ENCODE data around the gene MEF2A. TPM values are rescaled to one million over a fixed set of nuclear protein-coding genes. Genes with fewer than 3 reads are reported as not detected.
A peak's percentile ranks its signal among the peaks of the same experiment; 100 is the strongest.
"Not testable (repeated sequence)": the region's sequence is repeated elsewhere in the genome, so short reads cannot be mapped to it uniquely, and the experiment has no call there.

The MEF2A gene
- total and polyA plus RNA-seq, 2 donors: 27.4 to 32.4 TPM

GRCh38 chr15:99728916-99729315 is 163.1 kb downstream of the MEF2A start:
- H3K36me3 ChIP-seq (ENCODE audit: control insufficient read depth in 2 of 2, insufficient read depth in 2 of 2, low read length in 1 of 2): peaks cover 20 to 25% of the 10 kb centered on the region in 2 donors
- 98% methylated on average over 6 of the region's 6 CpGs for WGBS
- H3K4me3 ChIP-seq (ENCODE audit: low read length in 2 of 2): no peak overlapping the region
- peaks cover 1 to 5% of the 10 kb centered on the region in 2 donors for H3K9me3 ChIP-seq (ENCODE audit: control insufficient read depth in 2 of 2, insufficient read depth in 1 of 2, low read length in 1 of 2)
- H3K27ac ChIP-seq (ENCODE audit: low read depth in 1 of 2, low read length in 1 of 2): no peak overlapping the region
- no peaks in the 10 kb centered on the region for H3K27me3 ChIP-seq (ENCODE audit: control insufficient read depth in 2 of 2, insufficient read depth in 1 of 2, low read length in 1 of 2)
- DNase-seq (ENCODE audit: low read depth in 6 of 9, low spot score in 9 of 9): no peak
- H3K4me1 ChIP-seq (ENCODE audit: control insufficient read depth in 2 of 2, insufficient read depth in 2 of 2, low read length in 2 of 2): peaks cover 7 to 17% of the 10 kb centered on the region in 2 donors

GRCh38 chr15:99729327-99729726 is 163.5 kb downstream of the MEF2A start:
- no peak for DNase-seq (ENCODE audit: low read depth in 6 of 9, low spot score in 9 of 9)
- Histone ChIP-seq H3K27ac (ENCODE audit: low read depth in 1 of 2, low read length in 1 of 2) (no peak overlapping the region), H3K9me3 (ENCODE audit: control insufficient read depth in 2 of 2, insufficient read depth in 1 of 2, low read length in 1 of 2) (peaks cover 1 to 7% of the 10 kb centered on the region in 2 donors), H3K4me3 (ENCODE audit: low read length in 2 of 2) (no peak overlapping the region), H3K4me1 (ENCODE audit: control insufficient read depth in 2 of 2, insufficient read depth in 2 of 2, low read length in 2 of 2) (peaks cover 7 to 18% of the 10 kb centered on the region in 2 donors), H3K36me3 (ENCODE audit: control insufficient read depth in 2 of 2, insufficient read depth in 2 of 2, low read length in 1 of 2) (peaks cover 20 to 25% of the 10 kb centered on the region in 2 donors), H3K27me3 (ENCODE audit: control insufficient read depth in 2 of 2, insufficient read depth in 1 of 2, low read length in 1 of 2) (no peaks in the 10 kb centered on the region)
- 95% methylated on average over 11 of the region's 11 CpGs for WGBS

- DNase-seq (ENCODE audit: low read depth in 6 of 9, low spot score in 9 of 9): peak in 3 of 9 donors; percentile 40 to 74 (median 57)
- Histone ChIP-seq H3K9me3 (ENCODE audit: control insufficient read depth in 2 of 2, insufficient read depth in 1 of 2, low read length in 1 of 2) (peaks cover 1 to 7% of the 10 kb centered on the region in 2 donors), H3K27ac (ENCODE audit: low read depth in 1 of 2, low read length in 1 of 2) (no peak overlapping the region), H3K27me3 (ENCODE audit: control insufficient read depth in 2 of 2, insufficient read depth in 1 of 2, low read length in 1 of 2) (no peaks in the 10 kb centered on the region), H3K36me3 (ENCODE audit: control insufficient read depth in 2 of 2, insufficient read depth in 2 of 2, low read length in 1 of 2) (peaks cover 20 to 25% of the 10 kb centered on the region in 2 donors), H3K4me1 (ENCODE audit: control insufficient read depth in 2 of 2, insufficient read depth in 2 of 2, low read length in 2 of 2) (peaks cover 7 to 24% of the 10 kb centered on the region in 2 donors), H3K4me3 (ENCODE audit: low read length in 2 of 2) (no peak overlapping the region)
- 90% methylated on average over 3 of the region's 3 CpGs for WGBS
Measured at GRCh38 chr15:99729920-99730319, 164.1 kb downstream of the MEF2A start.

- Histone ChIP-seq H3K9me3 (ENCODE audit: control insufficient read depth in 2 of 2, insufficient read depth in 1 of 2, low read length in 1 of 2) (peaks cover 0 to 4% of the 10 kb centered on the region in 2 donors), H3K4me3 (ENCODE audit: low read length in 2 of 2) (peak overlapping the region in 1 of 2 donors; percentile 81), H3K36me3 (ENCODE audit: control insufficient read depth in 2 of 2, insufficient read depth in 2 of 2, low read length in 1 of 2) (peaks cover 20 to 22% of the 10 kb centered on the region in 2 donors), H3K27me3 (ENCODE audit: control insufficient read depth in 2 of 2, insufficient read depth in 1 of 2, low read length in 1 of 2) (no peaks in the 10 kb centered on the region), H3K27ac (ENCODE audit: low read depth in 1 of 2, low read length in 1 of 2) (no peak overlapping the region), H3K4me1 (ENCODE audit: control insufficient read depth in 2 of 2, insufficient read depth in 2 of 2, low read length in 2 of 2) (peaks cover 7 to 25% of the 10 kb centered on the region in 2 donors)
- no peak for DNase-seq (ENCODE audit: low read depth in 6 of 9, low spot score in 9 of 9)
- WGBS: 92% methylated on average over 26 of the region's 26 CpGs
Measured at GRCh38 chr15:99731336-99732123, 165.7 kb downstream of the MEF2A start.

- WGBS: 47% methylated on average over 18 of the region's 18 CpGs
- Histone ChIP-seq H3K27ac (ENCODE audit: low read depth in 1 of 2, low read length in 1 of 2) (peak overlapping the region in 1 of 2 donors; percentile 28), H3K4me3 (ENCODE audit: low read length in 2 of 2) (peak overlapping the region; percentile 81 to 88), H3K9me3 (ENCODE audit: control insufficient read depth in 2 of 2, insufficient read depth in 1 of 2, low read length in 1 of 2) (peaks cover 0 to 4% of the 10 kb centered on the region in 2 donors), H3K36me3 (ENCODE audit: control insufficient read depth in 2 of 2, insufficient read depth in 2 of 2, low read length in 1 of 2) (peaks cover 19 to 20% of the 10 kb centered on the region in 2 donors), H3K4me1 (ENCODE audit: control insufficient read depth in 2 of 2, insufficient read depth in 2 of 2, low read length in 2 of 2) (peaks cover 7 to 25% of the 10 kb centered on the region in 2 donors), H3K27me3 (ENCODE audit: control insufficient read depth in 2 of 2, insufficient read depth in 1 of 2, low read length in 1 of 2) (no peaks in the 10 kb centered on the region)
- DNase-seq (ENCODE audit: low read depth in 6 of 9, low spot score in 9 of 9): peak in 1 of 9 donors; percentile 31
Measured at GRCh38 chr15:99732124-99732750, 166.5 kb downstream of the MEF2A start.

- peak in 1 of 9 donors; percentile 27 for DNase-seq (ENCODE audit: low read depth in 6 of 9, low spot score in 9 of 9)
- H3K27me3 ChIP-seq (ENCODE audit: control insufficient read depth in 2 of 2, insufficient read depth in 1 of 2, low read length in 1 of 2): no peaks in the 10 kb centered on the region
- H3K36me3 ChIP-seq (ENCODE audit: control insufficient read depth in 2 of 2, insufficient read depth in 2 of 2, low read length in 1 of 2): peaks cover 17% of the 10 kb centered on the region in 2 donors
- H3K4me1 ChIP-seq (ENCODE audit: control insufficient read depth in 2 of 2, insufficient read depth in 2 of 2, low read length in 2 of 2): peaks cover 7 to 25% of the 10 kb centered on the region in 2 donors
- H3K9me3 ChIP-seq (ENCODE audit: control insufficient read depth in 2 of 2, insufficient read depth in 1 of 2, low read length in 1 of 2): peaks cover 0 to 4% of the 10 kb centered on the region in 2 donors
- H3K4me3 ChIP-seq (ENCODE audit: low read length in 2 of 2): peak overlapping the region; percentile 81 to 88
- H3K27ac ChIP-seq (ENCODE audit: low read depth in 1 of 2, low read length in 1 of 2): peak overlapping the region in 1 of 2 donors; percentile 78
- WGBS: 1% methylated on average over 46 of the region's 46 CpGs
Measured at GRCh38 chr15:99732751-99733267, 167.0 kb downstream of the MEF2A start.

GRCh38 chr15:99733268-99734039 is 167.7 kb downstream of the MEF2A start, which contains the start of gene LYSMD4:
LYSMD4 (minus strand) TSS chr15:99733437; CDS start chr15:99731999, 1,438 bp downstream.
- H3K27me3 ChIP-seq (ENCODE audit: control insufficient read depth in 2 of 2, insufficient read depth in 1 of 2, low read length in 1 of 2): no peaks in the 10 kb centered on the region
- peak within 1 kb of the TSS; percentile 88 to 95 for H3K27ac ChIP-seq (ENCODE audit: low read depth in 1 of 2, low read length in 1 of 2)
- WGBS: 15% methylated on average over 69 of the region's 69 CpGs
- H3K9me3 ChIP-seq (ENCODE audit: control insufficient read depth in 2 of 2, insufficient read depth in 1 of 2, low read length in 1 of 2): peaks cover 0 to 4% of the 10 kb centered on the region in 2 donors
- H3K4me1 ChIP-seq (ENCODE audit: control insufficient read depth in 2 of 2, insufficient read depth in 2 of 2, low read length in 2 of 2): peaks cover 7 to 25% of the 10 kb centered on the region in 2 donors
- H3K36me3 ChIP-seq (ENCODE audit: control insufficient read depth in 2 of 2, insufficient read depth in 2 of 2, low read length in 1 of 2): peaks cover 11% of the 10 kb centered on the region in 2 donors
- H3K4me3 ChIP-seq (ENCODE audit: low read length in 2 of 2): peak within 1 kb of the TSS; percentile 81 to 88
- peak; percentile 72 to 98 (median 94) for DNase-seq (ENCODE audit: low read depth in 6 of 9, low spot score in 9 of 9)

- H3K9me3 ChIP-seq (ENCODE audit: control insufficient read depth in 2 of 2, insufficient read depth in 1 of 2, low read length in 1 of 2); H3K36me3 ChIP-seq (ENCODE audit: control insufficient read depth in 2 of 2, insufficient read depth in 2 of 2, low read length in 1 of 2); DNase-seq (ENCODE audit: low read depth in 6 of 9, low spot score in 9 of 9); H3K4me3 ChIP-seq (ENCODE audit: low read length in 2 of 2); H3K27me3 ChIP-seq (ENCODE audit: control insufficient read depth in 2 of 2, insufficient read depth in 1 of 2, low read length in 1 of 2): not testable (repeated sequence)
- Histone ChIP-seq H3K4me1 (ENCODE audit: control insufficient read depth in 2 of 2, insufficient read depth in 2 of 2, low read length in 2 of 2) (peaks cover 7 to 25% of the 10 kb centered on the region in 2 donors), H3K27ac (ENCODE audit: low read depth in 1 of 2, low read length in 1 of 2) (peak overlapping the region in 1 of 2 donors; percentile 95)
- WGBS: 97% methylated on average over 13 of the region's 13 CpGs
Measured at GRCh38 chr15:99734040-99734291, 168.2 kb downstream of the MEF2A start.

Data from thymus (tissue), 11 donors.